ENCODE results near the gene PRKN.
"Not testable (repeated sequence)": the region's sequence is repeated elsewhere in the genome, so short reads cannot be mapped to it uniquely, and the experiment has no call there.

Gene PRKN

DNA sequence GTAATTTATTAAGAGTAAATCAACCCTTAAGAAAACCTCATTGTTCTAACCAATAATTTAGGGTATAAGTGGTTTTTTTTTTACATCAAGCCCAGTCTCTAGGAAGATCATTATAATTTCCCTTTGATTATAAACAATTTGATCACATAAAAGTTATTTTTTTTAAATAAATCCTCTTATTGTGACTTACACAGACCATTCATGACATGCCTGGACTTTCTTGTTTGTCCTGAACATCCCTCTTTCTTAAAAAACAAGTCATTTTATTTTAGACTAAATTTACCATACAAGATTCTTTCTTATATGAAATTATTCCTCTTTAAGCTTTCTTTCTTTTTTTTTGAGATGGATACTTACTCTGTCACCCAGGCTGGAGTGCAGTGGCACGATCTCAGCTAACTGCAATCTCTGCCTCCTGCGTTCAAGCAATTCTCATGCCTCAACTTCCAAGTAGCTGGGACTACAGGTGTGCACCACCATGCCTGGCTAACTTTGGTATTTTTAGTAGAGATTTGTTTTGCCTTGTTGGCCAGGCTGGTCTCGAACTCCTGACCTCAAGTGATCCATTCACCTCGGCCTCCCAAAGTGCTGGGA is 1400.1 kb downstream of the PRKN start:
- DNase-seq (ENCODE audit: low spot score) = no peak

DNA sequence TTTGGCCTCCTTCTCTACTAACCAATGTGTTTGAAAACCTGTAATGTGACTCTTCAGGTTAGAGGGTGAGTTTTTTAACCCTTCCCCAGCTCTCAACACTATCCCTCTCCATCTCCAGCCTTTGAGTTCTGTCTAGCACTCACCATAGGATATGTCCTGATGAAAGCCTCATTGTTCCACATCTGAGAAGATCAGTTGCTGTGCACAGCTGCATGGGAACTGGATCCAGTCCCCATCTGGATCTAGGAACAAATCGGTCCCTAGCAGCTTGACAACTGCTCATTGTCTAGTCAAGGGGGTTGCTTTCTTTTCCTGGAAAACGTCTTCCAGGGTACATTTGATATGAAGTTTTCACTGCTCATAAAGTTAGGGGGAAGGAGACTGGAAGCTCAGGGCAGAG is 1408.3 kb downstream of the PRKN start:
- DNase-seq (ENCODE audit: low spot score) = no peak
- in situ Hi-C loops (cut with MboI; ENCODE audit: low sequenced_read_pairs, unreplicated experiment) = no loop called here
- no peak for TF ChIP-seq CTCF (IDR thresholded peaks at IDR 0.05; ENCODE audit: borderline replicate concordance, control extremely low read depth, extremely low read depth, insufficient read depth, missing control alignments)

More for the DNA sequence above, 1400.1 kb downstream of the PRKN start:
- in situ Hi-C loops (cut with MboI; ENCODE audit: low sequenced_read_pairs, unreplicated experiment) = no loop called here
- TF ChIP-seq CTCF (IDR thresholded peaks at IDR 0.05; ENCODE audit: borderline replicate concordance, control extremely low read depth, extremely low read depth, insufficient read depth, missing control alignments) = no peak

DNA sequence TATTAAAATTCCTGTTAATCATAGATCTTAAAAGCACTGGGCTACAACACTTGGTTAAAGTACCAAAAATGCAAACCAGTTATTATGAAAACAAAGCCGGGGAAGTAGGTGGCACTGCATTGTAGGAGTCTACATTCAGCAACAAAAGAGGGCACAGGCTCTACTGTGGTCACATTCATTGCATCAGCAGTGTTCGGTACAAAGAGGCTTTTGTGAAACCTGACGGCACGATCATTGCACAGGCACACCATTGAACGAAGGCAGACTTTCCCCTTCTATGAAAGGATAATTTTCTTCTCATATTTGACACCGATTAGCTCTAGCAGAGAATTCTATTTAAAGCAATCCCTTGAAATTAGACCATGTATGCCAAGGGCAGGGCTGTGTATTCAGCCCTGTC is 1409.1 kb downstream of the PRKN start:
- no peak for TF ChIP-seq CTCF (IDR thresholded peaks at IDR 0.05; ENCODE audit: borderline replicate concordance, control extremely low read depth, extremely low read depth, insufficient read depth, missing control alignments)
- no peak for DNase-seq (ENCODE audit: low spot score)
- in situ Hi-C loops (cut with MboI; ENCODE audit: low sequenced_read_pairs, unreplicated experiment) = no loop called here

- DNase-seq (ENCODE audit: low spot score) = no peak
- in situ Hi-C loops (cut with MboI; ENCODE audit: low sequenced_read_pairs, unreplicated experiment) = no loop called here
- no peak for TF ChIP-seq CTCF (IDR thresholded peaks at IDR 0.05; ENCODE audit: borderline replicate concordance, control extremely low read depth, extremely low read depth, insufficient read depth, missing control alignments)
Measured at GRCh38 chr6:161316531-161316930, 1411.0 kb downstream of the PRKN start.

DNA sequence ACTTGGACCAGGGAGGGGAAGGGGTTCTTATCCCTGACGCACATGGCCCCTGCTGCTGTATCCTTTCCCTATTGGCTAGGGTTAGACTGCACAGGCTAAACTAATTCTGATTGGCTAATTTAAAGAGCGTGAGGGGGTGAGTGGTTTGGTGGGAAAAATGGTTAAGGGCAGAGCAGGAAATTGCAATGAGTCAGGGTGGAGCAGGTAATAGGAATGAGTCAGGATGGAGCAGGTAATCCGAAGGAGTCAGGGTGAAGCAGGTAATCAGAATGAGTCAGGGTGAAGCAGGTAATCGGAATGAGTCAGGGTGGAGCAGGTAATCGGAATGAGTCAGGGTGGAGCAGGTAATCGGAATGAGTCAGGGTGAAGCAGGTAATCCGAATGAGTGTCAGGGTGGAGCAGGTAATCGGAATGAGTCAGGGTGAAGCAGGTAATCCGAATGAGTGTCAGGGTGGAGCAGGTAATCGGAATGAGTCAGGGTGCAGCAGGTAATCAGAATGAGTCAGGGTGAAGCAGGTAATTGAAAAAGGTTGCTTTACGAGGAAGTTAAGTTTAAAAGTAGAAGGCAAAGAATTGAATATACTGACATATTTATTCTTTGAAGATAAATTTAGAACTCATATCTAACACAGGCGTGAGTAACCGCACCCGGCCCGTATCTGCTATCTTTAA is 1412.2 kb downstream of the PRKN start:
- in situ Hi-C loops (cut with MboI; ENCODE audit: low sequenced_read_pairs, unreplicated experiment); DNase-seq (ENCODE audit: low spot score): not testable (repeated sequence)

GRCh38 chr6:161314541-161315245 is 1412.9 kb downstream of the PRKN start:
- in situ Hi-C loops (cut with MboI; ENCODE audit: low sequenced_read_pairs, unreplicated experiment) = not testable (repeated sequence)

DNA sequence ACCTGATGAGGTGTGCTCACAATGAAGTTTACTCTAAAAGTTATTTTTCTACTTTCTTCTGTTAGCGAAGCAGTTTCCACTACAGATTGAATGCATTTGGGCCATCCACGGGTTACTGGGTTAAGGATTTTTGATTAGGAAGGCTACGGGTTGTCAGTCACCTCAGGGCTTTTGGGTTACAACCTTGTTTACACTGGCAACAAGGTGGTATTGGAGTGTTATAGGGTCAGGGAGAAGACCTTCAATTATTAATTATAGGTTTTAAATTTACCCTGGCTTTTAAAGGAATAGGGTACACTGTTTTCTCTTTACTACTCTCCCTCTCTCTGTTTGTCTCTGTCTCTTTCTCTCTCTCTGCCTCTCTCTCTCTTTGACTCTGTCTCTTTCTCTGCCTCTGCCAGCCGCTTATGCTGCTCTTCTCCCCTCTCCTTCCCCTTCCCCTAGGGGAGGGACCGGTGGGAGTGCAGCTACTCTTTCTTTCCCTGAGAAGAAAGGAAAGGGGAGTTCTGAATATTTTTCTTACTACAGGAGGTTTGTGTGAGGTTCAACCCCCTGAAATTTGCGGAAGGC is 1413.5 kb downstream of the PRKN start:
- DNase-seq (ENCODE audit: low spot score) = no peak
- no peak for TF ChIP-seq CTCF (IDR thresholded peaks at IDR 0.05; ENCODE audit: borderline replicate concordance, control extremely low read depth, extremely low read depth, insufficient read depth, missing control alignments)
- in situ Hi-C loops (cut with MboI; ENCODE audit: low sequenced_read_pairs, unreplicated experiment) = no loop called here

More at GRCh38 chr6:161314541-161315245, 1412.9 kb downstream of the PRKN start:
- not testable (repeated sequence) for DNase-seq (ENCODE audit: low spot score)

DNA sequence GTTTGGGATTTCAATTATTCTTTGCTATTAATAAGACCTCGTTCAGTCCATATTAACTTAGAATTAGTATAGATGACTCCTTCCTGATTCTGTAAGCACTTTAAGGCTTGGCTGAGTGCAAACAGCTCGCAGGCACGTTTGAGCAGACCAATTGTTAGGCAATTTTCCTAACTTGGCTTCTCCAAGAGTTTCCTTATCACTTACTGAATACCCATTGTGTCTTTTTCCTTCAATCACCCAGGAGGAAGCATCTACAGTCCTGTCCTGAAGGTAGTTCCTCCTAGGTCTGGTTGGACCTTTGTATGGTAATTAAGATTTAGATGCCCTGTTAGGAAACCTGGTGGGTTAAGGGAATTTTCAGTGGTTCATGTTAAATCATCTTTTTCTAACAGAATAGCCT is 1414.1 kb downstream of the PRKN start:
- DNase-seq (ENCODE audit: low spot score); in situ Hi-C loops (cut with MboI; ENCODE audit: low sequenced_read_pairs, unreplicated experiment): not testable (repeated sequence)

DNA sequence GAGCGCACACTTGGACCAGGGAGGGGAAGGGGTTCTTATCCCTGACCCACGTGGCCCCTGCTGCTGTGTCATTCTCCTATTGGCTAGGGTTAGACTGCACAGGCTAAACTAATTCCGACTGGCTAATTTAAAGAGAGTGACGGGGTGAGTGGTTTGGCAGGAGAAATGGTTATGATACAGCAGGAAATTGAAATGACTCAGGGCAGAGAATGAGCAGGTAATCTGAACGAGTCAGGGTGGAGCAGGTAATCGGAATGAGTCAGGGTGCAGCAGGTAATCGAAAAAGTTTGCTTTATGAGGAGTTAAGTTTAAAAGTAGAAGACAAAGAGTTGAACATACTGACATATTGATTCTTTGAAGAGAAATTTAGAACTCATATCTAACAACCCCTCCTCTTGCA is 1417.8 kb downstream of the PRKN start:
- in situ Hi-C loops (cut with MboI; ENCODE audit: low sequenced_read_pairs, unreplicated experiment); DNase-seq (ENCODE audit: low spot score): not testable (repeated sequence)

Measured in GM13976 (cell line).